ENCODE results near the gene FRS3. TPM values are rescaled to one million over a fixed set of nuclear protein-coding genes. Genes with fewer than 3 reads are reported as not detected.
A peak's percentile ranks its signal among the peaks of the same experiment; 100 is the strongest.

FRS3 gene
- total and polyA plus RNA-seq, 2 of the 13 experiments (the other 11 are each of a cell fraction or from before 2014, with no cell fraction given), result 3.0 to 7.4 TPM

GRCh38 chr6:41747256-41748101 is 32.2 kb downstream of the FRS3 start, which contains the start of gene PGC (continued):
- TF ChIP-seq, protein P1, sequence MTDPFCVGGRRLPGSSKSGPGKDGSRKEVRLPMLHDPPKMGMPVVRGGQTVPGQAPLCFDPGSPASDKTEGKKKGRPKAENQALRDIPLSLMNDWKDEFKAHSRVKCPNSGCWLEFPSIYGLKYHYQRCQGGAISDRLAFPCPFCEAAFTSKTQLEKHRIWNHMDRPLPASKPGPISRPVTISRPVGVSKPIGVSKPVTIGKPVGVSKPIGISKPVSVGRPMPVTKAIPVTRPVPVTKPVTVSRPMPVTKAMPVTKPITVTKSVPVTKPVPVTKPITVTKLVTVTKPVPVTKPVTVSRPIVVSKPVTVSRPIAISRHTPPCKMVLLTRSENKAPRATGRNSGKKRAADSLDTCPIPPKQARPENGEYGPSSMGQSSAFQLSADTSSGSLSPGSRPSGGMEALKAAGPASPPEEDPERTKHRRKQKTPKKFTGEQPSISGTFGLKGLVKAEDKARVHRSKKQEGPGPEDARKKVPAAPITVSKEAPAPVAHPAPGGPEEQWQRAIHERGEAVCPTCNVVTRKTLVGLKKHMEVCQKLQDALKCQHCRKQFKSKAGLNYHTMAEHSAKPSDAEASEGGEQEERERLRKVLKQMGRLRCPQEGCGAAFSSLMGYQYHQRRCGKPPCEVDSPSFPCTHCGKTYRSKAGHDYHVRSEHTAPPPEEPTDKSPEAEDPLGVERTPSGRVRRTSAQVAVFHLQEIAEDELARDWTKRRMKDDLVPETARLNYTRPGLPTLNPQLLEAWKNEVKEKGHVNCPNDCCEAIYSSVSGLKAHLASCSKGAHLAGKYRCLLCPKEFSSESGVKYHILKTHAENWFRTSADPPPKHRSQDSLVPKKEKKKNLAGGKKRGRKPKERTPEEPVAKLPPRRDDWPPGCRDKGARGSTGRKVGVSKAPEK (CRISPR knock-in tag; IDR thresholded peaks at IDR 0.05; ENCODE audit: borderline replicate concordance), result no peak
- TF ChIP-seq SMC3 (IDR thresholded peaks at IDR 0.05; ENCODE audit: low read length) (peak; percentile 40), MEIS2 (CRISPR knock-in tag; IDR thresholded peaks at IDR 0.05) (peak; percentile 64; the same call in 1 of the 2 replicates), CBX1 (IDR thresholded peaks at IDR 0.05; ENCODE audit: low read depth) (no peak), CSRNP2 (CRISPR knock-in tag; conservative IDR thresholded peaks at IDR 0.05; ENCODE audit: low read depth) (no peak), ZBTB8A (CRISPR knock-in tag; IDR thresholded peaks at IDR 0.05; ENCODE audit: borderline replicate concordance, low read depth) (no peak; the same call in 1 of the 2 replicates), ZBTB2 (CRISPR knock-in tag; IDR thresholded peaks at IDR 0.05; ENCODE audit: low read depth) (no peak; the same call in 1 of the 2 replicates), HNF4A (CRISPR knock-in tag; IDR thresholded peaks at IDR 0.05) (peak; percentile 89), SOX6 (IDR thresholded peaks at IDR 0.05) (no peak), SOX6 (CRISPR knock-in tag; IDR thresholded peaks at IDR 0.05) (peak; percentile 99), ZNF235 (CRISPR knock-in tag; IDR thresholded peaks at IDR 0.05; ENCODE audit: borderline replicate concordance) (no peak), SIN3B (IDR thresholded peaks at IDR 0.05; ENCODE audit: low read length) (no peak), ZFP62 (CRISPR knock-in tag; IDR thresholded peaks at IDR 0.05) (no peak)
- TF ChIP-seq, protein P2, sequence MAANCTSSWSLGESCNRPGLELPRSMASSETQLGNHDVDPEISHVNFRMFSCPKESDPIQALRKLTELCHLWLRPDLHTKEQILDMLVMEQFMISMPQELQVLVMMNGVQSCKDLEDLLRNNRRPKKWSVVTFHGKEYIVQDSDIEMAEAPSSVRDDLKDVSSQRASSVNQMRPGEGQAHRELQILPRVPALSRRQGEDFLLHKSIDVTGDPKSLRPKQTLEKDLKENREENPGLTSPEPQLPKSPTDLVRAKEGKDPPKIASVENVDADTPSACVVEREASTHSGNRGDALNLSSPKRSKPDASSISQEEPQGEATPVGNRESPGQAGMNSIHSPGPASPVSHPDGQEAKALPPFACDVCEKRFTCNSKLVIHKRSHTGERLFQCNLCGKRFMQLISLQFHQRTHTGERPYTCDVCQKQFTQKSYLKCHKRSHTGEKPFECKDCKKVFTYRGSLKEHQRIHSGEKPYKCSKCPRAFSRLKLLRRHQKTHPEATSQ (CRISPR knock-in tag; IDR thresholded peaks at IDR 0.05; ENCODE audit: borderline replicate concordance), result peak; percentile 98
- TF ChIP-seq, protein P3, sequence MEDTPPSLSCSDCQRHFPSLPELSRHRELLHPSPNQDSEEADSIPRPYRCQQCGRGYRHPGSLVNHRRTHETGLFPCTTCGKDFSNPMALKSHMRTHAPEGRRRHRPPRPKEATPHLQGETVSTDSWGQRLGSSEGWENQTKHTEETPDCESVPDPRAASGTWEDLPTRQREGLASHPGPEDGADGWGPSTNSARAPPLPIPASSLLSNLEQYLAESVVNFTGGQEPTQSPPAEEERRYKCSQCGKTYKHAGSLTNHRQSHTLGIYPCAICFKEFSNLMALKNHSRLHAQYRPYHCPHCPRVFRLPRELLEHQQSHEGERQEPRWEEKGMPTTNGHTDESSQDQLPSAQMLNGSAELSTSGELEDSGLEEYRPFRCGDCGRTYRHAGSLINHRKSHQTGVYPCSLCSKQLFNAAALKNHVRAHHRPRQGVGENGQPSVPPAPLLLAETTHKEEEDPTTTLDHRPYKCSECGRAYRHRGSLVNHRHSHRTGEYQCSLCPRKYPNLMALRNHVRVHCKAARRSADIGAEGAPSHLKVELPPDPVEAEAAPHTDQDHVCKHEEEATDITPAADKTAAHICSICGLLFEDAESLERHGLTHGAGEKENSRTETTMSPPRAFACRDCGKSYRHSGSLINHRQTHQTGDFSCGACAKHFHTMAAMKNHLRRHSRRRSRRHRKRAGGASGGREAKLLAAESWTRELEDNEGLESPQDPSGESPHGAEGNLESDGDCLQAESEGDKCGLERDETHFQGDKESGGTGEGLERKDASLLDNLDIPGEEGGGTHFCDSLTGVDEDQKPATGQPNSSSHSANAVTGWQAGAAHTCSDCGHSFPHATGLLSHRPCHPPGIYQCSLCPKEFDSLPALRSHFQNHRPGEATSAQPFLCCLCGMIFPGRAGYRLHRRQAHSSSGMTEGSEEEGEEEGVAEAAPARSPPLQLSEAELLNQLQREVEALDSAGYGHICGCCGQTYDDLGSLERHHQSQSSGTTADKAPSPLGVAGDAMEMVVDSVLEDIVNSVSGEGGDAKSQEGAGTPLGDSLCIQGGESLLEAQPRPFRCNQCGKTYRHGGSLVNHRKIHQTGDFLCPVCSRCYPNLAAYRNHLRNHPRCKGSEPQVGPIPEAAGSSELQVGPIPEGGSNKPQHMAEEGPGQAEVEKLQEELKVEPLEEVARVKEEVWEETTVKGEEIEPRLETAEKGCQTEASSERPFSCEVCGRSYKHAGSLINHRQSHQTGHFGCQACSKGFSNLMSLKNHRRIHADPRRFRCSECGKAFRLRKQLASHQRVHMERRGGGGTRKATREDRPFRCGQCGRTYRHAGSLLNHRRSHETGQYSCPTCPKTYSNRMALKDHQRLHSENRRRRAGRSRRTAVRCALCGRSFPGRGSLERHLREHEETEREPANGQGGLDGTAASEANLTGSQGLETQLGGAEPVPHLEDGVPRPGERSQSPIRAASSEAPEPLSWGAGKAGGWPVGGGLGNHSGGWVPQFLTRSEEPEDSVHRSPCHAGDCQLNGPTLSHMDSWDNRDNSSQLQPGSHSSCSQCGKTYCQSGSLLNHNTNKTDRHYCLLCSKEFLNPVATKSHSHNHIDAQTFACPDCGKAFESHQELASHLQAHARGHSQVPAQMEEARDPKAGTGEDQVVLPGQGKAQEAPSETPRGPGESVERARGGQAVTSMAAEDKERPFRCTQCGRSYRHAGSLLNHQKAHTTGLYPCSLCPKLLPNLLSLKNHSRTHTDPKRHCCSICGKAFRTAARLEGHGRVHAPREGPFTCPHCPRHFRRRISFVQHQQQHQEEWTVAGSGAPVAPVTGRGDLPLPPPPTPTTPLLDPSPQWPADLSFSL (CRISPR knock-in tag; IDR thresholded peaks at IDR 0.05), result no peak
